ENCODE data around the gene GLP1R. TPM values are rescaled to one million over a fixed set of nuclear protein-coding genes. Genes with fewer than 3 reads are reported as not detected.

Gene GLP1R
- polyA plus RNA-seq, 1 of the 3 experiments (the other 2 are of a cell fraction) = not detected

GRCh38 chr6:39065561-39065960 lies 17.0 kb downstream of the GLP1R start:
- Histone ChIP-seq H3K4me1 (ENCODE audit: control insufficient read depth in 1 of 2, insufficient read depth in 2 of 2, low read depth in 1 of 2, low read length in 1 of 2) (peaks cover 0 to 26% of the 10 kb centered on the region in 2 experiments; a peak in 2 of 4 replicates), H3K27ac (ENCODE audit: low read depth in 2 of 2, low read length in 1 of 2) (no peak overlapping the region), H3K79me2 (ENCODE audit: insufficient read depth) (no peaks in the 10 kb centered on the region), H3K9me2 (no peaks in the 10 kb centered on the region), H3F3A (replicated peaks; ENCODE audit: insufficient read depth) (no peaks in the 10 kb centered on the region), H3K36me3 (replicated peaks in 1 of 2; ENCODE audit: control insufficient read depth in 1 of 2, insufficient read depth in 2 of 2, low read length in 1 of 2) (no peaks in the 10 kb centered on the region), H3K9ac (no peak overlapping the region), H3K4me3 (ENCODE audit: low read depth in 2 of 2, low read length in 1 of 2) (no peak overlapping the region), H3K27me3 (ENCODE audit: insufficient read depth) (no peaks in the 10 kb centered on the region), H2AFZ (ENCODE audit: low read depth) (no peak overlapping the region), H3K9me3 (no peaks in the 10 kb centered on the region), H4K20me1 (ENCODE audit: insufficient read depth) (no peaks in the 10 kb centered on the region), H3K4me2 (no peak overlapping the region)
- ChIA-PET POLR2A (no interaction called here), CTCF (interaction anchor here (0.8 to 2.0 kb wide), 3 partner anchors 13 to 193 kb away, joined by 3 to 5 read pairs (median 3); no protein-coding TSS in a partner anchor)
- WGBS (ENCODE audit: low lambda C conversion rate) = 73% methylated on average over 4 of the region's 8 CpGs
- no peak for DNase-seq
- TF ChIP-seq FOSL2 (IDR thresholded peaks at IDR 0.05; ENCODE audit: borderline replicate concordance, low read depth) (no peak), RFX5 (IDR thresholded peaks at IDR 0.05; ENCODE audit: low read length) (no peak), NRF1 (IDR thresholded peaks at IDR 0.05; ENCODE audit: low read depth, low read length) (no peak), YY1 (IDR thresholded peaks at IDR 0.05; ENCODE audit: low read depth) (no peak), EP300 (IDR thresholded peaks at IDR 0.05; ENCODE audit: borderline replicate concordance in 1 of 2, low read depth in 1 of 2, low read length in 1 of 2) (no peak), RXRA (IDR thresholded peaks at IDR 0.05; ENCODE audit: borderline replicate concordance, low read depth) (no peak), JUND (IDR thresholded peaks at IDR 0.05) (no peak), MAX (IDR thresholded peaks at IDR 0.05; ENCODE audit: low read depth) (no peak), SIN3A (IDR thresholded peaks at IDR 0.05; ENCODE audit: borderline replicate concordance, low read depth, low read length) (no peak), GABPA (IDR thresholded peaks at IDR 0.05; ENCODE audit: low read depth) (no peak)

DNA sequence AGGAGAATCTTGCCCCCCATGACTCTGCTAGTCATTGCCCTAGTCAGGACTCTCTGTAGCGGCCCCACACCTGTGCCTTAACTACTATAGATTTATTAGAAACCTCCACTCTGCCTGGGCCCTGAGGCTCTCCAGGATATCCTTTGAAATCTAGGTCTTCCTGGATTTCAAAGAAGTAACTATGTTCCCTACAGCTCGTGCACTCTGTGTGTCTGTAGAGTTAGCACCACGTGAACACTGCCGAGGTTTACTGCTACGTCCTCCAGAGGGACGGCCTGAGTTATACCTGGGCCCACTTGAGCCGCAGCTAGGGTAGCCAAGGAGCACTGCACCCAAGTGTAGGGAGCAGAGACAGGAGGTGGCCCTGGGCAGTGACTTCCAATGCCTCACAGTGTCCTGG lies 19.8 kb downstream of the GLP1R start:
- CTCF ChIA-PET = no interaction called here
- H3K4me3 ChIP-seq (ENCODE audit: low read depth in 2 of 2, low read length in 1 of 2) = no peak overlapping the region
- H3K36me3 ChIP-seq (replicated peaks in 1 of 2; ENCODE audit: control insufficient read depth in 1 of 2, insufficient read depth in 2 of 2, low read length in 1 of 2) = no peaks in the 10 kb centered on the region

More for the DNA sequence above, 19.8 kb downstream of the GLP1R start:
- no peaks in the 10 kb centered on the region for H3K27me3 ChIP-seq (ENCODE audit: insufficient read depth)
- no peaks in the 10 kb centered on the region for H3K79me2 ChIP-seq (ENCODE audit: insufficient read depth)
- WGBS (ENCODE audit: low lambda C conversion rate) = 32% methylated on average over 5 of the region's 7 CpGs
- H3K4me2 ChIP-seq = no peak overlapping the region
- no peak for DNase-seq
- no peak overlapping the region for H2AFZ ChIP-seq (ENCODE audit: low read depth)
- no peaks in the 10 kb centered on the region for H4K20me1 ChIP-seq (ENCODE audit: insufficient read depth)
- no peak overlapping the region for H3K27ac ChIP-seq (ENCODE audit: low read depth in 2 of 2, low read length in 1 of 2)
- no peak overlapping the region for H3K9ac ChIP-seq
- TF ChIP-seq SIN3A (IDR thresholded peaks at IDR 0.05; ENCODE audit: borderline replicate concordance, low read depth, low read length) = no peak
- TF ChIP-seq GABPA (IDR thresholded peaks at IDR 0.05; ENCODE audit: low read depth) = no peak
- TF ChIP-seq EZH2phosphoT487 (IDR thresholded peaks at IDR 0.05; ENCODE audit: borderline replicate concordance, low read depth) = no peak
- TF ChIP-seq JUND (IDR thresholded peaks at IDR 0.05) = no peak
- no peak for TF ChIP-seq CTCF (IDR thresholded peaks at IDR 0.05)
- TF ChIP-seq TCF12 (IDR thresholded peaks at IDR 0.05) = no peak
- TF ChIP-seq RCOR1 (IDR thresholded peaks at IDR 0.05; ENCODE audit: low read length) = no peak
- TF ChIP-seq POLR2AphosphoS5 (IDR thresholded peaks at IDR 0.05; ENCODE audit: low read depth, low read length) = no peak
- TF ChIP-seq TAF1 (IDR thresholded peaks at IDR 0.05; ENCODE audit: borderline replicate concordance, low read depth, low read length) = no peak
- no peak for TF ChIP-seq NRF1 (IDR thresholded peaks at IDR 0.05; ENCODE audit: low read depth, low read length)
- no peak for TF ChIP-seq CHD2 (IDR thresholded peaks at IDR 0.05; ENCODE audit: low read length, partially characterized antibody)
- no peak for TF ChIP-seq TEAD4 (IDR thresholded peaks at IDR 0.05; ENCODE audit: borderline replicate concordance, insufficient read depth)
- no peak for TF ChIP-seq FOXM1 (IDR thresholded peaks at IDR 0.05; ENCODE audit: low read depth)
- TF ChIP-seq RAD21 (IDR thresholded peaks at IDR 0.05; ENCODE audit: low read length) = no peak
- TF ChIP-seq, protein P1, sequence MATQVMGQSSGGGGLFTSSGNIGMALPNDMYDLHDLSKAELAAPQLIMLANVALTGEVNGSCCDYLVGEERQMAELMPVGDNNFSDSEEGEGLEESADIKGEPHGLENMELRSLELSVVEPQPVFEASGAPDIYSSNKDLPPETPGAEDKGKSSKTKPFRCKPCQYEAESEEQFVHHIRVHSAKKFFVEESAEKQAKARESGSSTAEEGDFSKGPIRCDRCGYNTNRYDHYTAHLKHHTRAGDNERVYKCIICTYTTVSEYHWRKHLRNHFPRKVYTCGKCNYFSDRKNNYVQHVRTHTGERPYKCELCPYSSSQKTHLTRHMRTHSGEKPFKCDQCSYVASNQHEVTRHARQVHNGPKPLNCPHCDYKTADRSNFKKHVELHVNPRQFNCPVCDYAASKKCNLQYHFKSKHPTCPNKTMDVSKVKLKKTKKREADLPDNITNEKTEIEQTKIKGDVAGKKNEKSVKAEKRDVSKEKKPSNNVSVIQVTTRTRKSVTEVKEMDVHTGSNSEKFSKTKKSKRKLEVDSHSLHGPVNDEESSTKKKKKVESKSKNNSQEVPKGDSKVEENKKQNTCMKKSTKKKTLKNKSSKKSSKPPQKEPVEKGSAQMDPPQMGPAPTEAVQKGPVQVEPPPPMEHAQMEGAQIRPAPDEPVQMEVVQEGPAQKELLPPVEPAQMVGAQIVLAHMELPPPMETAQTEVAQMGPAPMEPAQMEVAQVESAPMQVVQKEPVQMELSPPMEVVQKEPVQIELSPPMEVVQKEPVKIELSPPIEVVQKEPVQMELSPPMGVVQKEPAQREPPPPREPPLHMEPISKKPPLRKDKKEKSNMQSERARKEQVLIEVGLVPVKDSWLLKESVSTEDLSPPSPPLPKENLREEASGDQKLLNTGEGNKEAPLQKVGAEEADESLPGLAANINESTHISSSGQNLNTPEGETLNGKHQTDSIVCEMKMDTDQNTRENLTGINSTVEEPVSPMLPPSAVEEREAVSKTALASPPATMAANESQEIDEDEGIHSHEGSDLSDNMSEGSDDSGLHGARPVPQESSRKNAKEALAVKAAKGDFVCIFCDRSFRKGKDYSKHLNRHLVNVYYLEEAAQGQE (IDR thresholded peaks at IDR 0.05; ENCODE audit: low read depth, low read length) = no peak
- no peak for TF ChIP-seq FOXJ3 (CRISPR knock-in tag; IDR thresholded peaks at IDR 0.05)
- TF ChIP-seq EP300 (IDR thresholded peaks at IDR 0.05; ENCODE audit: borderline replicate concordance in 1 of 2, low read depth in 1 of 2, low read length in 1 of 2) = no peak
- no peak for TF ChIP-seq NFIC (IDR thresholded peaks at IDR 0.05; ENCODE audit: borderline replicate concordance)
- H3K9me2 ChIP-seq = no peaks in the 10 kb centered on the region
- H3K4me1 ChIP-seq (ENCODE audit: control insufficient read depth in 1 of 2, insufficient read depth in 2 of 2, low read depth in 1 of 2, low read length in 1 of 2) = no peaks in the 10 kb centered on the region; a peak in 1 of 4 replicates
- no peaks in the 10 kb centered on the region for H3K9me3 ChIP-seq
- POLR2A ChIA-PET = no interaction called here
- H3F3A ChIP-seq (replicated peaks; ENCODE audit: insufficient read depth) = no peaks in the 10 kb centered on the region

All from SK-N-SH (cell line).